HepG2 (cell line): ENCODE results near the gene IL6R. TPM values are rescaled to one million over a fixed set of nuclear protein-coding genes. Genes with fewer than 3 reads are reported as not detected.

ENCODE experiments used
- ISX ChIP-seq: sonication (generic); formaldehyde crosslinking; conservative IDR thresholded peaks from 2 replicates; pipeline ENCODE4 v1.5.0; 2020; ENCODE audit warnings: missing genetic modification reagents
- KMT2B ChIP-seq: IDR thresholded peaks from 2 replicates; pipeline ENCODE4 v1.6.1; 2016; ENCODE audit warnings: missing genetic modification reagents, missing compliant biosample characterization
- MBD4 ChIP-seq: IDR thresholded peaks from 2 replicates; pipeline ENCODE4 v1.6.1; 2012; ENCODE audit warnings: low read length, inconsistent platforms, borderline replicate concordance
- NFATC3 ChIP-seq: sonication (generic); formaldehyde crosslinking; IDR thresholded peaks from 2 replicates; pipeline ENCODE4 v1.5.1; 2020; ENCODE audit warnings: mild to moderate bottlenecking, missing genetic modification reagents
- SETDB1 ChIP-seq: sonication (generic); formaldehyde crosslinking; IDR thresholded peaks from 2 replicates; pipeline ENCODE4 v1.5.1; 2020; ENCODE audit warnings: missing genetic modification reagents, mild to moderate bottlenecking, borderline replicate concordance
- SMAD3 ChIP-seq: sonication (generic); formaldehyde crosslinking; IDR thresholded peaks from 2 replicates; pipeline ENCODE4 v1.4.0; 2020; ENCODE audit warnings: missing genetic modification reagents
- ZFP37 ChIP-seq: sonication (generic); formaldehyde crosslinking; IDR thresholded peaks from 2 replicates; pipeline ENCODE4 v1.4.0; 2020; ENCODE audit warnings: missing genetic modification reagents, borderline replicate concordance
- ZNF549 ChIP-seq: sonication (generic); formaldehyde crosslinking; IDR thresholded peaks from 2 replicates; pipeline ENCODE4 v1.5.0; 2020; ENCODE audit warnings: missing genetic modification reagents
- ZNF672 ChIP-seq: sonication (generic); formaldehyde crosslinking; IDR thresholded peaks from 2 replicates; pipeline ENCODE4 v1.8.1; 2022; ENCODE audit warnings: missing genetic modification reagents
- ZNF709 ChIP-seq: sonication (generic); formaldehyde crosslinking; IDR thresholded peaks from 2 replicates; pipeline ENCODE4 v1.5.0; 2020; ENCODE audit warnings: mild to moderate bottlenecking, missing genetic modification reagents
- ZNF766 ChIP-seq: sonication (generic); formaldehyde crosslinking; IDR thresholded peaks from 2 replicates; pipeline ENCODE4 v1.5.0; 2020; ENCODE audit warnings: missing genetic modification reagents, borderline replicate concordance
- ZNF780A ChIP-seq: sonication (generic); formaldehyde crosslinking; IDR thresholded peaks from 2 replicates; pipeline ENCODE4 v1.8.0; 2022; ENCODE audit warnings: mild to moderate bottlenecking, missing genetic modification reagents, moderate library complexity
- polyA plus RNA-seq, 8 experiments: library from polyadenylated mRNA; depleted of rRNA in 3 of 8; stranded (reverse) in 7 of 8; unstranded in 1 of 8; fragments of >200 nt; fragmentation: Illumina TruSeq in 4 of 8; extraction: Trizol in 4 of 8; gene quantifications; 2 replicates each; pipeline versions ENCODE4 v1.2.1 to v1.2.3, GENCODE V29; 2011 to 2016; ENCODE audit warnings: low read depth in 4 of 8, missing spikeins in 1 of 8, mixed read lengths in 1 of 8; ENCODE audit not compliant: insufficient read depth in 1 of 8
- total RNA-seq, 5 experiments: library from RNA; depleted of rRNA; stranded (reverse); fragments of >200 nt; fragmentation: Illumina TruSeq; extraction: Trizol; gene quantifications; 2 replicates each; pipeline ENCODE4 v1.2.3, GENCODE V29; 2016; ENCODE audit warnings: low read depth in 1 of 5
- TF ChIP-seq, protein P1 (sequence below): sonication (generic); formaldehyde crosslinking; IDR thresholded peaks from 2 replicates; pipeline ENCODE4 v1.8.1; 2022; ENCODE audit warnings: mild to moderate bottlenecking, missing genetic modification reagents
- TF ChIP-seq, protein P2 (sequence below): sonication (generic); formaldehyde crosslinking; IDR thresholded peaks from 2 replicates; pipeline ENCODE4 v1.5.0; 2020; ENCODE audit warnings: missing genetic modification reagents, mild to moderate bottlenecking, borderline replicate concordance
- TF ChIP-seq, protein P3 (sequence below): fragments of 450-650 bp; IDR thresholded peaks from 2 replicates; pipeline ENCODE4 v1.6.1; 2017
- TF ChIP-seq, protein P4 (sequence below): sonication (generic); formaldehyde crosslinking; IDR thresholded peaks from 2 replicates; pipeline ENCODE4 v1.4.0; 2020; ENCODE audit warnings: missing genetic modification reagents, low read depth, mild to moderate bottlenecking, borderline replicate concordance
- TF ChIP-seq, protein P5 (sequence below): sonication (generic); formaldehyde crosslinking; IDR thresholded peaks from 2 replicates; pipeline ENCODE4 v1.4.0; 2020; ENCODE audit warnings: low read depth, mild to moderate bottlenecking, missing genetic modification reagents
- TF ChIP-seq, protein P6 (sequence below): IDR thresholded peaks from 2 replicates; pipeline ENCODE4 v1.6.1; 2016
- TF ChIP-seq, protein P7 (sequence below): IDR thresholded peaks from 2 replicates; pipeline ENCODE4 v1.6.1; 2016; ENCODE audit warnings: low read depth, borderline replicate concordance

Gene IL6R
- total and polyA plus RNA-seq, 2 of the 13 experiments (the other 11 are each of a cell fraction or from before 2014, with no cell fraction given): 5.0 to 24.5 TPM

DNA sequence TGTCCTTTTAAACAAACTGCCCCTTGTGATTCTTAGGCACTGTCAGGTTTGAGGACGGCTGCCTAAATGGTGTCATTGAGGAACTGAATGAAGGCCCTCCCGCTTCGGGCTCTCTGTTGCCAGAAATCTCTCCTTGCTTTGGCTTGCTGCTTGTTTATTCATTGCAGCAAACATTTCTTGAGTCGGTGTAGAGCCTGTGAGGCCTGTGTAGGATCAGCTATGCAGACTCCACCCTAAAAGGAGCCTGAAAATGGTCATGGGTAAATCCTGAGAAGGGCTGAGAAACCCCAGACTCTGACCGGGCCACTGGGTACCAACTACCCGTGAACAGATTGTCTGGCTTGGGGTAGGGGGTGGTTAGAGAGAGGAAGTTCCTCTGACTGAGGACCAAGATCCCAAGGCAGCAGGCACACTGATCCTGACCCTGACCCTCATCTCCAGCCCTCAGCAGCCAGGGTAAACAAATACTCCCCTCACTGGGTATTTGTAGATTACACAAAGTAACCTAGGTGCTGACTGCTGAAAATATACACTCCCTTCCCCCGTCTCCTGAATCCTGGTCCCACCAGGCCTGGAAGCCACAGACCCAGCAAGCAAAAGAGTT, 3.1 kb downstream of the IL6R start (continued):
- TF ChIP-seq, protein P1, sequence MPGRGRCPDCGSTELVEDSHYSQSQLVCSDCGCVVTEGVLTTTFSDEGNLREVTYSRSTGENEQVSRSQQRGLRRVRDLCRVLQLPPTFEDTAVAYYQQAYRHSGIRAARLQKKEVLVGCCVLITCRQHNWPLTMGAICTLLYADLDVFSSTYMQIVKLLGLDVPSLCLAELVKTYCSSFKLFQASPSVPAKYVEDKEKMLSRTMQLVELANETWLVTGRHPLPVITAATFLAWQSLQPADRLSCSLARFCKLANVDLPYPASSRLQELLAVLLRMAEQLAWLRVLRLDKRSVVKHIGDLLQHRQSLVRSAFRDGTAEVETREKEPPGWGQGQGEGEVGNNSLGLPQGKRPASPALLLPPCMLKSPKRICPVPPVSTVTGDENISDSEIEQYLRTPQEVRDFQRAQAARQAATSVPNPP (CRISPR knock-in tag): no peak
- TF ChIP-seq SMAD3 (CRISPR knock-in tag) (no peak), ZFP37 (CRISPR knock-in tag) (no peak), ZNF780A (CRISPR knock-in tag) (no peak), ZNF549 (CRISPR knock-in tag) (no peak), NFATC3 (no peak), ZNF766 (CRISPR knock-in tag) (no peak), SETDB1 (CRISPR knock-in tag) (no peak), ISX (CRISPR knock-in tag) (no peak), ZNF672 (no peak), KMT2B (CRISPR knock-in tag) (no peak), ZNF709 (CRISPR knock-in tag) (no peak), MBD4 (no peak)
- TF ChIP-seq, protein P2, sequence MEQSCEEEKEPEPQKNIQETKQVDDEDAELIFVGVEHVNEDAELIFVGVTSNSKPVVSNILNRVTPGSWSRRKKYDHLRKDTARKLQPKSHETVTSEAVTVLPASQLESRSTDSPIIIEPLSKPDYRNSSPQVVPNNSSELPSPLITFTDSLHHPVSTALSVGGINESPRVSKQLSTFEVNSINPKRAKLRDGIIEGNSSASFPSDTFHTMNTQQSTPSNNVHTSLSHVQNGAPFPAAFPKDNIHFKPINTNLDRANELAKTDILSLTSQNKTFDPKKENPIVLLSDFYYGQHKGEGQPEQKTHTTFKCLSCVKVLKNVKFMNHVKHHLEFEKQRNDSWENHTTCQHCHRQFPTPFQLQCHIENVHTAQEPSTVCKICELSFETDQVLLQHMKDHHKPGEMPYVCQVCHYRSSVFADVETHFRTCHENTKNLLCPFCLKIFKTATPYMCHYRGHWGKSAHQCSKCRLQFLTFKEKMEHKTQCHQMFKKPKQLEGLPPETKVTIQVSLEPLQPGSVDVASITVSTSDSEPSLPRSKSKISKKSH (CRISPR knock-in tag): no peak
- TF ChIP-seq, protein P3, sequence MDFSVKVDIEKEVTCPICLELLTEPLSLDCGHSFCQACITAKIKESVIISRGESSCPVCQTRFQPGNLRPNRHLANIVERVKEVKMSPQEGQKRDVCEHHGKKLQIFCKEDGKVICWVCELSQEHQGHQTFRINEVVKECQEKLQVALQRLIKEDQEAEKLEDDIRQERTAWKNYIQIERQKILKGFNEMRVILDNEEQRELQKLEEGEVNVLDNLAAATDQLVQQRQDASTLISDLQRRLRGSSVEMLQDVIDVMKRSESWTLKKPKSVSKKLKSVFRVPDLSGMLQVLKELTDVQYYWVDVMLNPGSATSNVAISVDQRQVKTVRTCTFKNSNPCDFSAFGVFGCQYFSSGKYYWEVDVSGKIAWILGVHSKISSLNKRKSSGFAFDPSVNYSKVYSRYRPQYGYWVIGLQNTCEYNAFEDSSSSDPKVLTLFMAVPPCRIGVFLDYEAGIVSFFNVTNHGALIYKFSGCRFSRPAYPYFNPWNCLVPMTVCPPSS: no peak
- TF ChIP-seq, protein P4, sequence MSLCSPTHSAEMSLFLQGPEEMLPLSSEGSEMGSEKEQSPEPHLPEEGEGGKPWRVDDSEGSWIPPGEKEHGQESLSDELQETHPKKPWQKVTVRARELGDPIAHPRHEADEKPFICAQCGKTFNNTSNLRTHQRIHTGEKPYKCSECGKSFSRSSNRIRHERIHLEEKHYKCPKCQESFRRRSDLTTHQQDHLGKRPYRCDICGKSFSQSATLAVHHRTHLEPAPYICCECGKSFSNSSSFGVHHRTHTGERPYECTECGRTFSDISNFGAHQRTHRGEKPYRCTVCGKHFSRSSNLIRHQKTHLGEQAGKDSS: no peak
- TF ChIP-seq, protein P5, sequence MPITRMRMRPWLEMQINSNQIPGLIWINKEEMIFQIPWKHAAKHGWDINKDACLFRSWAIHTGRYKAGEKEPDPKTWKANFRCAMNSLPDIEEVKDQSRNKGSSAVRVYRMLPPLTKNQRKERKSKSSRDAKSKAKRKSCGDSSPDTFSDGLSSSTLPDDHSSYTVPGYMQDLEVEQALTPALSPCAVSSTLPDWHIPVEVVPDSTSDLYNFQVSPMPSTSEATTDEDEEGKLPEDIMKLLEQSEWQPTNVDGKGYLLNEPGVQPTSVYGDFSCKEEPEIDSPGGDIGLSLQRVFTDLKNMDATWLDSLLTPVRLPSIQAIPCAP (CRISPR knock-in tag): no peak
- TF ChIP-seq, protein P6, sequence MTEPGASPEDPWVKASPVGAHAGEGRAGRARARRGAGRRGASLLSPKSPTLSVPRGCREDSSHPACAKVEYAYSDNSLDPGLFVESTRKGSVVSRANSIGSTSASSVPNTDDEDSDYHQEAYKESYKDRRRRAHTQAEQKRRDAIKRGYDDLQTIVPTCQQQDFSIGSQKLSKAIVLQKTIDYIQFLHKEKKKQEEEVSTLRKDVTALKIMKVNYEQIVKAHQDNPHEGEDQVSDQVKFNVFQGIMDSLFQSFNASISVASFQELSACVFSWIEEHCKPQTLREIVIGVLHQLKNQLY (CRISPR knock-in tag): no peak
- TF ChIP-seq, protein P7, sequence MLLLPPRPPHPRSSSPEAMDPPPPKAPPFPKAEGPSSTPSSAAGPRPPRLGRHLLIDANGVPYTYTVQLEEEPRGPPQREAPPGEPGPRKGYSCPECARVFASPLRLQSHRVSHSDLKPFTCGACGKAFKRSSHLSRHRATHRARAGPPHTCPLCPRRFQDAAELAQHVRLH (CRISPR knock-in tag): no peak
